Body of pancreas (tissue), 4 donors: ENCODE results near the gene ADAT1. TPM values are rescaled to one million over a fixed set of nuclear protein-coding genes. Genes with fewer than 3 reads are reported as not detected.

ENCODE experiments used
- ATAC-seq: fragments of 150-250 bp; one replicate; pipeline ENCODE4 v1.9.1; 2016
- DNase-seq, 4 donors: peaks; one replicate each; pipeline ENCODE4 v3.0.0-alpha.2; 2019
- H3K27ac ChIP-seq, 4 donors: fragments of 200-600 bp; sonication (generic); 1 replicate in 3 of 4; 2 replicates in 1 of 4; pipeline versions ENCODE4 v1.5.1 to v1.6.1; 2016 to 2019; ENCODE audit warnings: mild to moderate bottlenecking in 1 of 4, mixed read lengths in 1 of 4, moderate library complexity in 1 of 4
- H3K27me3 ChIP-seq, 2 donors: fragments of 200-600 bp; sonication (generic); one replicate each; pipeline ENCODE4 v1.6.0; 2016; ENCODE audit warnings: mild to moderate bottlenecking in 1 of 2
- H3K36me3 ChIP-seq, 2 donors: fragments of 200-600 bp; sonication (generic); replicated peaks in 1 of 2; 2 replicates each; pipeline ENCODE4 v1.5.1; 2016; ENCODE audit warnings: low read depth in 2 of 2; ENCODE audit not compliant: insufficient read depth in 1 of 2
- H3K4me1 ChIP-seq: fragments of 200-600 bp; sonication (generic); one replicate; pipeline ENCODE4 v1.6.0; 2016
- H3K4me3 ChIP-seq, 2 donors: fragments of 200-600 bp; sonication (generic); 1 replicate in 1 of 2; 2 replicates in 1 of 2; pipeline ENCODE4 v1.5.1; 2016 to 2019
- H3K9me3 ChIP-seq, 3 donors: fragments of 200-600 bp; sonication (generic); 1 replicate in 2 of 3; 2 replicates in 1 of 3; pipeline ENCODE4 v1.5.1; 2016
- POLR2A ChIP-seq, 3 donors: fragments of 450-650 bp; IDR thresholded peaks; one replicate each; pipeline ENCODE4 v1.6.1; 2016; ENCODE audit warnings: antibody characterized with exemption in 3 of 3, mild to moderate bottlenecking in 2 of 3
- WGBS, 2 donors: methylation state at CpG; one replicate each; pipeline ENCODE4 v1.1.5; 2017; 5-methylcytosine and 5-hydroxymethylcytosine counted together
- intact Hi-C: fragments of 100-400 bp; cut with DNase I; formaldehyde crosslinking; loops from one replicate; pipeline ENCODE4 v1.15.1; 2023
- total RNA-seq, 2 donors: library from RNA; depleted of rRNA; stranded (reverse); fragments of >200 nt; gene quantifications; one replicate each; pipeline ENCODE4 v1.1.0, GENCODE V29; 2016
- TF ChIP-seq, protein P1 (sequence below), 7 experiments: fragments of 450-650 bp in 4 of 7; fragments of 200-600 bp in 3 of 7; sonication (generic) in 3 of 7; IDR thresholded peaks; one replicate each; pipeline ENCODE4 v1.5.1; 2016 to 2019; ENCODE audit warnings: antibody characterized with exemption in 7 of 7

Gene ADAT1
- total RNA-seq, 2 donors from 2014 or later, result 12.9 to 14.8 TPM

DNA sequence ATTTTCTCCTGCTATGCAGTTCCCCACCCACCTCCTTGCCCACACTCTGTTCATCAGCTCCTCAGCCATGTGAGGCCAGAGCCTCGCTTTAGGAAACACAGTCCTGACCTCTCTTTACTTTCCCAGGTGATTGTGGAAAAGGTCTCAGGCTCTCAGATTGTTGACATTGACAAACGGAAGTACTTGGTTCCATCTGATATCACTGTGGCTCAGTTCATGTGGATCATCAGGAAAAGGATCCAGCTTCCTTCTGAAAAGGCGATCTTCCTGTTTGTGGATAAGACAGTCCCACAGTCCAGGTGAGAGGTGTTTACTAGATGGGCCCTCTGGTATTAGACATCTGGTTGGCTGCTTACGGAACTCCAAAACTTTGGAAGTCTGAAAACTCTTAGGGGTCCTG lies 55.2 kb downstream of the ADAT1 start:
- Histone ChIP-seq H3K4me1 (peaks cover 34% of the 10 kb centered on the region), H3K4me3 (no peak overlapping the region), H3K9me3 (no peaks in the 10 kb centered on the region), H3K36me3 (no peaks in the 10 kb centered on the region), H3K27ac (no peak overlapping the region), H3K27me3 (no peaks in the 10 kb centered on the region)
- TF ChIP-seq POLR2A (IDR thresholded peaks at IDR 0.05), result no peak
- TF ChIP-seq, protein P1, sequence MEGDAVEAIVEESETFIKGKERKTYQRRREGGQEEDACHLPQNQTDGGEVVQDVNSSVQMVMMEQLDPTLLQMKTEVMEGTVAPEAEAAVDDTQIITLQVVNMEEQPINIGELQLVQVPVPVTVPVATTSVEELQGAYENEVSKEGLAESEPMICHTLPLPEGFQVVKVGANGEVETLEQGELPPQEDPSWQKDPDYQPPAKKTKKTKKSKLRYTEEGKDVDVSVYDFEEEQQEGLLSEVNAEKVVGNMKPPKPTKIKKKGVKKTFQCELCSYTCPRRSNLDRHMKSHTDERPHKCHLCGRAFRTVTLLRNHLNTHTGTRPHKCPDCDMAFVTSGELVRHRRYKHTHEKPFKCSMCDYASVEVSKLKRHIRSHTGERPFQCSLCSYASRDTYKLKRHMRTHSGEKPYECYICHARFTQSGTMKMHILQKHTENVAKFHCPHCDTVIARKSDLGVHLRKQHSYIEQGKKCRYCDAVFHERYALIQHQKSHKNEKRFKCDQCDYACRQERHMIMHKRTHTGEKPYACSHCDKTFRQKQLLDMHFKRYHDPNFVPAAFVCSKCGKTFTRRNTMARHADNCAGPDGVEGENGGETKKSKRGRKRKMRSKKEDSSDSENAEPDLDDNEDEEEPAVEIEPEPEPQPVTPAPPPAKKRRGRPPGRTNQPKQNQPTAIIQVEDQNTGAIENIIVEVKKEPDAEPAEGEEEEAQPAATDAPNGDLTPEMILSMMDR (IDR thresholded peaks at IDR 0.05), result no peak
- DNase-seq (no peak), ATAC-seq (no peak)
- intact Hi-C loops, result no loop called here
- WGBS, 2 donors, result 67 to 68% methylated on average over 4 of the region's 4 CpGs

GRCh38 chr16:75566758-75567255 lies 56.3 kb downstream of the ADAT1 start:
- 2 to 3% methylated on average over 20 to 30 of the region's 32 CpGs for WGBS, 2 donors
- no peaks in the 10 kb centered on the region for H3K36me3 ChIP-seq
- ATAC-seq (no peak), DNase-seq (peak in 3 of 4 donors; percentile 16 to 27 (median 18))
- intact Hi-C loops, result no loop called here
- H3K4me3 ChIP-seq, result peak overlapping the region; percentile 40 to 96
- H3K27me3 ChIP-seq, result no peaks in the 10 kb centered on the region
- peak overlapping the region in 3 of 4 donors; percentile 65 to 83 (median 73) for H3K27ac ChIP-seq
- no peak for TF ChIP-seq POLR2A (IDR thresholded peaks at IDR 0.05)
- TF ChIP-seq, protein P1 (IDR thresholded peaks at IDR 0.05), result no peak
- no peaks in the 10 kb centered on the region for H3K9me3 ChIP-seq
- peaks cover 34% of the 10 kb centered on the region for H3K4me1 ChIP-seq

DNA sequence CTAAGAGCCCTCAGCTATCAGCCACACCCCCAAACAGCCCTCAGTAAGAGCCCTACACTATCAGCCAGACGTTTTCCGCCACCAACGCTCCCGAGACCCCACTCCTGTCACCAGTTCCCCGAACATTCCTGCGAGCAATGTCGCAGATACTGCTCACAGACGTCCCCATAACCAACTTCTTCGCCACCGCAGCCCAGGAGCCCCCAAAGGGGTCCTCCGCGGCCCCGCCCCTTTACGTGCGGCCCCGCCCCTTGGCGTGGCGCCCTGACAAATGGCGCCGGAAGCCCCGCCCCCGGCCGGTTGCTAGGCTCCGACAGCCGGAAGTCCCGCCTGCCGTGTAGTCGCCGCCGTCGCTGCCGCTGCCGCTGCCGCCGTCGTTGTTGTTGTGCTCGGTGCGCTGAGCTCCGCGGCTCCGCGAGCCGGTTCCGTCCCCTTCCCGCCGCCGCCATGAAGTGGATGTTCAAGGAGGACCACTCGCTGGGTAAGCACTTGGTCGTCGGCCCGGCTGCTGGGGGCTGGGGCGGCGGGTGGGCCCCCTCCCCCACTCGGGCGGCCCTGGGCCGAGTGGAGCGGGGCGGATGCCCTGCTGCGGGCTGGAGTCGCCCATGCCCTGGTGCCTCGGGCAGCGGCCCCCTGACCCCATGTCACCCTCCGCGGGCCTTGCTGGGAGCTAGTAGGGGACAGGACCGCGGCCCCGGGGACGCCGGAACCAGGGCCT lies 56.9 kb downstream of the ADAT1 start, which contains the start of gene GABARAPL2:
TSS of gene GABARAPL2 (plus strand) at position 340 of the 718 bp plus-strand sequence. CDS start at position 448, 108 bp downstream.
- Histone ChIP-seq H3K4me3 (peak within 1 kb of the TSS; percentile 40 to 96), H3K36me3 (no peaks in the 10 kb centered on the region), H3K27me3 (no peaks in the 10 kb centered on the region), H3K27ac (peak within 1 kb of the TSS; percentile 42 to 83 (median 69)), H3K9me3 (no peaks in the 10 kb centered on the region), H3K4me1 (peaks cover 34% of the 10 kb centered on the region)
- DNase-seq, result peak; percentile 79 to 87 (median 85)
- TF ChIP-seq POLR2A (IDR thresholded peaks at IDR 0.05), result peak; percentile 28 to 82 (median 64)
- TF ChIP-seq, protein P1 (IDR thresholded peaks at IDR 0.05), result no peak
- ATAC-seq, result peak; percentile 90
- intact Hi-C loops, result no loop called here
- WGBS, 2 donors, result 0 to 1% methylated on average over 7 to 62 of the region's 69 CpGs

DNA sequence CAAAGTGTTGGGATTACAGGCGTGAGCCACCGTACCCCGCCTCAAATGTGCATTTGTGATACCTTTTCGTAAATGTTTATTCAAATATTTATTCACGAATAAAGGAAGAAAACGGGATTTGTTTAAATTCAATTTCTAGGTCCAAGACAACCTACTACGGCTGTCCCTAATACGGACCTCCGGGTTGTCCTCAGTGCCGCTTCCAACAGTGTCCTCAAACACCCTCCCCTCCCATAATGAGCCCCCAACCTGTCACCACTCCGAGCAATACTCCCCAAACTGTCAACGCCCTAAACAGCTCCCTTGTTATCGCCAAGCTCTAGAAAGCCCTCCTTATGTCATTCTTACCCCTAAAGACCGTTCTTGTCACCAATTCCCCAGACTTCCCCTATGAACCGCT lies 57.4 kb downstream of the ADAT1 start:
- Histone ChIP-seq H3K27me3 (no peaks in the 10 kb centered on the region), H3K9me3 (no peaks in the 10 kb centered on the region), H3K27ac (peak overlapping the region; percentile 42 to 83 (median 69)), H3K4me3 (peak overlapping the region; percentile 40 to 96), H3K4me1 (peaks cover 34% of the 10 kb centered on the region), H3K36me3 (no peaks in the 10 kb centered on the region)
- DNase-seq (peak in 1 of 4 donors; percentile 16), ATAC-seq (peak; percentile 10)
- WGBS, 2 donors, result 6% methylated on average over 15 of the region's 15 CpGs
- intact Hi-C loops, result no loop called here
- TF ChIP-seq, protein P1 (IDR thresholded peaks at IDR 0.05), result no peak
- TF ChIP-seq POLR2A (IDR thresholded peaks at IDR 0.05), result no peak
